ENCODE measurements around the gene PLOD1.
"Not testable (repeated sequence)": the region's sequence is repeated elsewhere in the genome, so short reads cannot be mapped to it uniquely, and the experiment has no call there.

PLOD1 gene

DNA sequence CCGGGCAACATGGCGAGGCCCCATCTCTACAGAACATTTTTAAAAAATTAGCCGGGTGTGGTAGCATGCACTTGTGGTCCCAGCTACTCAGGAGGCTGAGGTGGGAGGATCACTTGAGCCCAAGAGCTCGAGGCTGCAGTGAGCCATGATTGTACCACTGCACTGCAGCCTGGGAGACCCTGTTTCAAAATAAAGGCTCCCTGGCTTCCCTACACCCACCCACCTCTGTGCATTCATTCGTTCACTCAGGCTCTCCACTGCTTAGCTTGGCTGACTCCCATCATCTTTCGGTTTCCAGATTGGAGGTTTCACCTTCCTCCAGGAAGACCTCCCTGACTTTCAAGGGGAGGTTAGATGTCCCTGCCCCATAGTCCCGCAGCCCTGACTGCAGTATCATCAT, 22.5 kb upstream of the PLOD1 start:
- no peak for DNase-seq (ENCODE audit: low read depth in 2 of 3, low spot score in 2 of 3)

DNA sequence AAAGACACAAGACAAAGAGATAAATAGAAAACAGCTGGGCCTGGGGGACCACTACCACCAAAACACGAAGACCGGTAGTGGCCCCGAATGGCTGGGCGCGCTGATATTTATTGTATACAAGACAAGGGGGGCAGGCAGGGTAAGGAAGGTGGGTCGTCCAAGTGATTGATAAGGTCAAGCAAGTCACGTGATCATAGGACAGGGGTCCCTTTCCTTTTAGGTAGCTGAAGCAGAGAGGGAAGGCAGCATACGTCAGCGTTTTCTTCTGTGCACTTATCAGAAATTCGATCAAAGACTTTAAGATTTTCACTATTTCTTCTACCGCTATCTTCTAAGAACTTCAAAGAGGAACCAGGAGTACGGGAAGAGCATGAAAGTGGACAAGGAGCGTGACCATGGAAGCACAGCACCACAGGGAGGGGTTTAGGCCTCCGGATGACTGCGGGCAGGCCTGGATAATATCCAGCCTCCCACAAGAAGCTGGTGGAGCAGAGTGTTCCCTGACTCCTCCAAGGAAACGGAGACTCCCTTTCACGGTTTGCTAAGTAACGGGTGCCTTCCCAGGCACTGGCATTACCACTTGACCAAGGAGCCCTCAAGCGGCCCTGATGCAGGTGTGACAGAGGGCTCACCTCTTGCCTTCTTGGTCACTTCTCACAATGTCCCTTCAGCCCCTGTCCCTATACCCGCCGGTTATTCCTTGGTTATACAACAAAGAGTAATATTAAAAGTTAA, 21.9 kb upstream of the PLOD1 start:
- not testable (repeated sequence) for DNase-seq (ENCODE audit: low read depth in 2 of 3, low spot score in 2 of 3)

DNA sequence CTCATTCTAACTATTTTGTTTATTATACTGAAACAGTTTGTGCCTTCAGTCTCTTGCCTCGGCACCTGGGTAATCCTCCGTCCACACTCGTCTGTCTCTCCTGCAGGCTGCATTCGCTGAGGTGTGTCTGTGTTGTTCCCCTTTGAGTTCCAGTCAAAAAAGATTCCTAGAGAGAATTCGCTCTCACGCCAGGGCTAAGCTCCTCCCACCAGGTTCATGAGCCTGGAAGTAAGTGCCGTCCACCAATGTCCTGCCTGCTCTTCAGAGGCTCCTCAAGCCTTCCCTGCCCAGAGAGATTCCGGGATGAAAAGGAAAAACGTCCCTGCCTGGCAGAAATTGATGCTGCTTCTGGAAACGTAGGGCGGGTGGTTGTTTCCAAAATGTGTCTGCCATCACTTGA, 21.2 kb upstream of the PLOD1 start:
- DNase-seq (ENCODE audit: low read depth in 2 of 3, low spot score in 2 of 3): no peak

DNA sequence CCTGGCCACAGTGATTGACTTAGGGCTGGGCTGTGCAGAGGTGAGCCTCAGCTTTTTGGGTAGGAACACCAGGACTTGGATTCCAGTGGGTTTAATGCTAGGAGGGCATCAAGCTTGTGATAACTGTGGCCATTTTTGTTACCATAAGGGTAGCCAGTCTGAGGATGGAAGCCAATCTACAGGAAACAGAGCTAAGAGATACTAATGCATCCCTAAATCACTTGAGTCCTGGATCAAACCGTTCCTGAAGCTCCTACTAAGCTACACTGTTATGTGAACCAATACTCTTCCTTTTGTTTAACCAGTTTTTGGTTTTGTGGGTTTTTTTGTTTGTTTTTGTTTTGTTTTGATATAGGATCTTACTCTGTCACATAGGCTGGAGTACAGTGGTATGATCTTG, 20.5 kb upstream of the PLOD1 start:
- DNase-seq (ENCODE audit: low read depth in 2 of 3, low spot score in 2 of 3): no peak

DNA sequence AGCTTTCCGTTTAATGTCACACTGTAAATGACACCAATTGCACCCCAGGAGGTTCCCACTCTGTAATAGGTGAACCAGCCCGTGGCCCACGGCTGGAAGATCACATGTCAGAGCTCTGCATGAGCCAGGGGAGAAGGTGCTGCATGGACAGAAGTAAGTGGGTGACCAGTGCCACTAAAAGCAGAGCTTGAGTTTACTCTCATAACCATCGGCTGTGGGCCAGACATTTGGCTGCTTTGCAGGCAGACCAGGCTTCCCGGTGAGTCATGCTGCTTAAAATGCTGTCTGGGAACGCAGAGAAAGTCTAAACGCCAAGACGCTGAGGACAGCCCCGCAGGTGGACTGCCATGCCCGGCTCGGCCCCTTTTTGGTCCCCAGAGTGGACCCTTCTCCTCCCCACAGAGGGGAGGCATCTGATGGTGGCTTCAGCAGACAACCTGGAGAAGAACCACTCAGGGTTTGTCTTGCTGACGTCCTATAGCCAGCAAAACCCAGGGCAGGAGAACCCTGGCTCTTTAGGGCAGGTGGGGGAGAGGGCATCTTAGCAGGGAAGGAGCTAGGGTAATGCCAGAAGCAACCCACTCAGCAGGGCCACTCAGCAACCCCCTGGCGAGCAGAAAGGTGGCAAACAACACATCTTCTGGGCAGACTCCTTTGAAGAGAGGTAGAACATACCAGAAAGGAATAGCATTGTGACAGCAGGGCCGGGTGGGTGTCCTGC, 15.6 kb upstream of the PLOD1 start:
- DNase-seq (ENCODE audit: low read depth in 2 of 3, low spot score in 2 of 3): no peak

DNA sequence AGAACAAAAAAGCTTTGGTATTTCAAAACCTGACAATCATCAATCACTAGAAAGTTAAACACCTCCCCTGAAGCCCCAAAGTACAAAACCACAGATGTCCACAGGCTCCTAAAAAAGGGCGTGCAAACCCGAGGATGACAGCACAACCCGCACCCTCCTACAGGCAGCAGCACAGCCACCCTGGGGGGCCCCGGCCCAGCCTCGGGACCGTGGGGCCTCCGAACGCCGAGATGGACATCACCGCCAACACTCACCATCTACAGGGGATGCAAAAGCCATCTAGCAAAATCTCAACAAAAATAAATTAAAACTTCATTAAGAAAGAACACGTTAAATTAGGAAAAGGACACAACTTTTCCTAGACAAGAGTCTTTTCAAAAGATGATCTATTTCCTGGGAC, 14.9 kb upstream of the PLOD1 start:
- no peak for DNase-seq (ENCODE audit: low read depth in 2 of 3, low spot score in 2 of 3)

DNA sequence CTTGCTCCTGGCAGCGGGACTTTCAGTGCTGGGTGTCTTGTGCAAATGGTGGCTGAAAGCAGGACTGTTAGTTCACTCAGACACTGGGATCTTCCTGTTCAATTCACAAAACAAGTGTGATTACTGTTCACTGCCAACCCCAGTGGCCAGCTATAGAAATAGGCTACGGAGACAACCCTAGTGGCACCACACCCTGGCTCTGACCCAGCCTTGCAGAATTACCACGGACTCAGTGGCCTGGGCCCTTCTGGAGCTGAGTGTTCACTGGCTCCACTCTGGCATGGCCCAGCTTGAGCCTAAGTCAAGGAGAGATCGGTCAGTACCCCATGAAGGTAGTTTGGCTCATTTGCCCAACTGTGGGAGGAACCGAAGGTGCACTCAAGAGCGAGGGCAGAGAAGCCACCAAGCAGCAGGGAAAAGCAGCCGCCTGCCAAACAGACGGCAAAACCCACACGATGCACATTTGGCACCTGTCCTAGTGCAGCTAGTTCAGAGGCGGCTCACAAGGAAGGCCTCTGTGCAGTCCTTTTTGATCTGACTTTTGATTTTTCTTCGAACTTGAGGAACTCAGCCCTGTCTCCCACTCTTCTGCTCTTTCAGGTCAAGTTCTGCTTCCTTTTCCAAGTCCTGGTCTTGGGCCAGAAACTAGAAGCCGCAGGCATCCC, 14.1 kb upstream of the PLOD1 start:
- no peak for DNase-seq (ENCODE audit: low read depth in 2 of 3, low spot score in 2 of 3)

DNA sequence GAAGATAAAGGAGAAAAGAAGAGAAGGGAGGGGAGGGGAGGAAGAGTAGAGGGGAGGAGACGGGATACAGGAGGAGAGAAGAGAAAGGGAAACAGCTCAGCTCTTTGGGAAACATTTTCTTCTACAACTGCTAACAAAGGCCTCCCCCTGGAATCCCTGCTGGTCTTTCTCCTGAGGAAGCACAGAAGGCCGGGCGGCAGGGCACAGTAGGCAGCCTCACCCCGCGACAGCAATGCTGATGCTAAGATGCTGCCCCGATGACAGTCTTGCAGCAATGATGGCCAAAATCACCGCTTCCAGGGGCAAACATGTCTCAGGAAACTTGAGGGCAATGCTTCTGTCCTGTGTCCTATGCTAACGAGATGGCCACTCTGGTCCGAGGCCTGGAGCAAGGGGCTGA, 13.5 kb upstream of the PLOD1 start:
- DNase-seq (ENCODE audit: low read depth in 2 of 3, low spot score in 2 of 3): no peak

DNA sequence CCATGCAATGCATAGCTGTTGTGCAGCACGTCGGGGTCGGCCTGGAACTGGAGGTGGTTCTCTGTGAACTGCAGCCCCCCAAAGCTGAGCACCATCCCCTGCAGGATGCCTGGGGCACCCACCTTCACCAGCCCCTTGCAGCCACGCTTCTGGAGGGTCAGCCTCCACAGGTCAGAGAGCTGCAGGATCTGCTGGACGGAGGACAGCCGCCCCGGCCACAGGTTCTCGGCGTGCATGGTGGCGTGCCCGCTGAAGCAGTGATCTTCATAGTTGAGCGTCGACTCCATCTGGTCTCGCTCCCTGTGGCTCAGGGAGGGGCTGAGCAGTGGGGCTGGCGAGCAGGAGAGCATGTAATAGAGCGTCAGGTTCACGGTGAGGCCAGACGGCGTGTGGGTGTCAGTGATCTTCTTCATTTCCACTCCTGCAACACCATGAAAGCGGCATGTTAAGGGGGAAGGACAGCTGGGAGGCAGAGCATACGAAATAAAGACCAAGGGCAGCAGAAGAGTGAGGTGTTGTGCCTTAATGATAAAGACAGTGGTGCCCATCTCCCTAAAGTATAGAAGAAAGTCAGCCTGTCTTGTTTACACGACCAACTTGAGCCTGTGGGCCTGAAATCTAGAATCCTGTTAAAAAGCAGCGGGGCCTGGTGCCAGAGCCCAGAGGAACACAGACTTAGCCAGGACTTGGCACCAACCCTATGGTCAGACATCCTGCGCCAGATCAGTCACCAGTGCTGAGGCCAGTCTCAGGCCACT, 11.3 kb upstream of the PLOD1 start:
- DNase-seq (ENCODE audit: low read depth in 2 of 3, low spot score in 2 of 3): no peak

DNA sequence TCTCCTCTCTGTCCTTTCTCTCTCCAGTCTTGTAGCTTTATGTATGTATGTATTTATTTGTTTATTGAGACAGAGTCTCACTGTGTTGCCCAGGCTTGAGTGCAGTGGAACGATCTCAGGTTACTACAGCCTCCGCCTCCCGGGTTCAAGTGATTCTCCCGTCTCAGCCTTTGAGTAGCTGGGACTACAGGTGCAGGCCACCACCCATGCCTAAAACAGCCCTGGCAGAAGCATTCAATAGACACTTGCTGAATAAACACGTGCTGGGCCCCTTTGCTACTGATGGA, 10.7 kb upstream of the PLOD1 start:
- no peak for DNase-seq (ENCODE audit: low read depth in 2 of 3, low spot score in 2 of 3)

DNA sequence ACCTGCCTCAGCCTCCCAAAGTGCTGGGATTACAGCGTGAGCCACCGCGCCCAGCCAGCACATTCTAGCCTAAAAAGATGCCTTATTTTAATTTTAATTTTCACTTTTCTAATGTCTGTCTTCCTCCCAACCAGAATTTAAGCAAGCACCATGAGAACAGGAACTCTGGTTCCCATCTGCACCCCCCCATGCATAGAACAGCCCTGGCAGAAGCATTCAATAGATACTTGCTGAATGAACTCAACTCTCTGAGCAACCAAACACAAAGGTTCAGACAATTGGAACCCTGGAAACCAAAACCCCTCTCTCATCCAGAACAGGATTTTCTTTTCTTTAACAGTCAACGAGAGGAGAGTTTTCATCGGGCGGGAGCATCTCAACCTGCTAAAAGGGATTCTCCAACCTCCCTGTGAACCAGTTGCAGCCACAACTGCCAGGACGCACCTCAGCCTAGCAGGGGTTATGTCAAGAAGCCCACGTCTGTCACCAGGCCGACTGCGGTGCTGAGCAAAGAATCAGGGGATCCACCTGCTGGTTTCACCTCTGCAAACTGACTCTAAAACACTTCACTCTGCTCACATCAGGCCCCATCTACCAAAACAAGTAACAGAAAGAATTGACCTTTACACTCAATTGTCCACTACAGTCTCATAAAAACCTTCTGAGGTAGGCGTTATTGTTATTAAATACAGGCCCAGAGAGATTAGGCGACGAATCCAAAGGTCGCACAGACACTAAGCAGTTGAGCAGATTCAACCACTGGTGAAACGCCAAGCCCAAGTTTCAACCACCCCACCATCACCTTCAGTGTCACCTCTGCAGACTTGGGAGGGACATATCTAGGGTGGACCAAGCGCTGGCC, 10.0 kb upstream of the PLOD1 start:
- DNase-seq (ENCODE audit: low read depth in 2 of 3, low spot score in 2 of 3): no peak

DNA sequence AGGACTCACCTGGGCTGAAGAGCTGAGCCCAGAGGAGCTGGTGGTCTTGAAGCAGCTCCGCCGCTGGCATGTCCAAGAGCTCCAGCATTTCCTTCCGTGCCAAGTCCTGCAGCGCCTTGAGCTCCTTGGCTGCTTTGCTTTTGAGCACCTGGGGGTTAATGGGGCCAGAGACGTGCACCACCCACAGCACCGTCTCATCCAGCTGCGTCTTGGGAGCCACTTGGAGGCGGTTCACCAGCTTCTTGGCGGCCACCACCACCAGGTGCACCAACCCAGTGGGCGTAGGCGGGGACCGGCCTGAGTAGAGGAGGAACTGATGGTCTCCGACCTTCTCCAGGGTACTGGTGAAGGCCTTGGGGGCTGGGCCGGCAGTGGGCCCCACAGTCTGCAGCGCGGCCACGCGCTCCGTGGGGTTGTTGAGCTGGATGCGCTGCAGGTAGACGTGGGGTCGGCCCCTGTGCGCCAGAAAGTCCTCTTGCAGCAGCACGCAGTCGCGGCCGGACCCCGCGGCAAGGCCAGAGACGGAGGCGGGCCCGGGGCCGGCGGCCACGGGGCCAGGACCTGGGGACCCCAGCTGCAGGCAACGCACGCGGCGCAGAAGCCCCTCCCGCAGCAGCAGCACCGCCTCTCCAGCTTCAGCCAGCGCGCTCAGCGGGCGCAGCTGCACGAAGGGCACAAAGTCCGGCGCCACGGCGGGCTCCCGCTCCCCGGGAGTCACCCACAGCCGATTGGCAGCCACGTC, 9.2 kb upstream of the PLOD1 start:
- not testable (repeated sequence) for DNase-seq (ENCODE audit: low read depth in 2 of 3, low spot score in 2 of 3)

DNA sequence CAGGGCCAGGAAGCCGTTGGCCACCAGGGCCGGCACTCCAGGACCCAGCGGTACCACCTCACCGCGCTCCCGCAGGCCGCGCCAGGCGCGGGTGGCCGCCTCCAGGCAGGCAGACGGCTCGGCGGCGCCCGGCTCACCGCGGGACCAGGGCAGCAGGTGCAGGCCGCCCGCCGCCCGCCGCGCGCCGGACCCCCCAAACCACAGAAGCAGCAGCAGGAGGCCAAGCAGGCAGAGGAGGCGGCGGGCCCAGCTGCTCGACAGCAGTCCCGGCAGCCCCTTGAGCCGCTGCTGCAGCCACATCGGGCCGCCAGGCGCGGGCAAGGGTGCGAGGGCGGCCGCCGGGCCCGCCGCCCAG, 8.6 kb upstream of the PLOD1 start:
- DNase-seq (ENCODE audit: low read depth in 2 of 3, low spot score in 2 of 3): no peak

DNA sequence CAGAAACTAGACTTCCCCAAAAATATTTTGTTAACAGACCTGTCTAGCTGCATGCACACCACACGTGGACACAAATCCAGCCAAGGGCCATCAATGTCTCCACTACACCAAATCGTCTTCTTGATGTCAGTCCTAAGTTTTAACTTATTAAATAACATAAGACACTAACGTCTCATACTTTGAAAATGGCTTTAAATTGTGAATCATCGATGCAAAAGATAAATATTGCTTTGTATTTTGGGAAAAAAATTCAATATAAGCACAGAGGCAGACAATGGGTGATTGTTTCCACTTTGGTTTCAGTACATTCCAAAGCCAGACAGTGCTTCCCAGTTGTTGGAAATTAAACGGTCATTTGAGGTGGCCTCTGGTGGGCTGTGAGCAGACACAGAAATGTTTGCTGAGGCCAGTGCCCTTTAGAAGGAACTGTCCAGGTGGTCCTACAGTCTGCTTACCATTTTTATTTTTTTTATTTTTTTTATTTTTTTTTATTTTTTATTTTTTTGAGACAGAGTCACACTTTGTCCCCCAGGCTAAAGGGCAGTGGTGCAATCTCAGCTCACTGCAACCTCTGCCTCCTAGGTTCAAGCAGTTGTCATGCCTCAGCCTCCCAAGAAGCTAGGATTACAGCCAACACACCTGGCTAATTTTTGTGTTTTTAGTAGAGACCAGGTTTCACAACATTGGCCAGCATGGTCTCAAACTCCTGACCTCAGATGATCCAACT, 6.5 kb upstream of the PLOD1 start:
- DNase-seq (ENCODE audit: low read depth in 2 of 3, low spot score in 2 of 3): no peak

DNA sequence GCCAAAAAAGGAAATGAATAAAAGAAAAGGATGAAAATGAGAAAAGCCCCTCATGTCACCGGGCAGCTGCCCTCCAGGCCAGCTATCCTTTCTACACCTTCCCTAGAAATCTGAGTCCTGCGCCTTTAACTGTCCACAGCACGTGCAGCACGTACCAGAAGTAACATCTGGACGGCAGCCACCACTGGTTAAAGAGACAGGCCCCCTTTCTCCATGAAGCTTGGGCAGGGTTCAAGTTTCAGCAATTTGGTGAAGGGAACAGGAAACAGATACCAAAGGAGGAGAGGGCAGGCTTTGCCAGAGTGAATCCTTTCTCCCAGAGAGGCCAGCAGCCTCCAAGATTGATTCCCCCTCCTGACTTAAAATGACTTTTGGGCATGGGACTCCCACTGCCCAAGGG, 4.7 kb upstream of the PLOD1 start:
- no peak for DNase-seq (ENCODE audit: low read depth in 2 of 3, low spot score in 2 of 3)

DNA sequence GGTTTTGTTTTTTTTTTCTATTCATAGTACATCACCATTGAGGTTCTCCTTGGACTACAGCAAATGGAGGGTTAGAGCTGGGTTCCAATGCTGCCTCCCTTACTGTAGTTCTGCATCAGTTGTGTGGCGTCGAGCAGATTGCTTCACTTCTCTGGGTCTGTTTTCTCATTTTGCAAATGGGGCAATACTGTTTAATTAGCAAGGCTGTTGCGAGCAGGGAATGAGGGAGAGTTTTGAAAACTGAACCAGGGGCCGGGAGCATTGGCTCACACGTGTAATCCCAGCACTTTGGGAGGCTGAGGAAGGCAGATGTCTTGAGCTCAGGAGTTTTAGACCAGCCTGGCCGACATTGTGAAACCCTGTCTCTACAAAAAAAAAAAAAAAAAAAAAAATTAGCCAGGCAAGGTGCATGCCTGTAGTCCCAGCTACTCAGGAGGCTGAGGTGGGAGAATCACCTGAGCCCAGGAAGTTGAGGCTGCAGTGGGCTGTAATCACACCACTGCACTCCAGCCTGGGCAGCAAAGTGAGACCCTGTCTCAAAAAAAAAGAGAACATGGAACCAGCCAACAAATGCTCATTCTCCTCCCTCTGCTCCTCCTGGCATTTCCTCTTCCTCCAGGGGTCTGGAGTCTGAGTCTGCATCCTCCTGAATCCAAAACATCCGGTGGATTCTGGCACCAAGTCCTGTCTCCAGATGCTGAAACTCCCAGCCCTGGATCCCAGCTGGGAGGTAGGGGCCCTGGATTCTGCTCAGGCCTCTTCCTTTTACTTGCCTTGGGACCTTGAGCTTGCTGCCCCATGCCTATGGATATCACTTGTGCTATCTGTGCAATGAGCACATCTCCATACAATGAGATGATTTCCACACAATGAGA, 3.7 kb upstream of the PLOD1 start:
- DNase-seq (ENCODE audit: low read depth in 2 of 3, low spot score in 2 of 3): no peak

DNA sequence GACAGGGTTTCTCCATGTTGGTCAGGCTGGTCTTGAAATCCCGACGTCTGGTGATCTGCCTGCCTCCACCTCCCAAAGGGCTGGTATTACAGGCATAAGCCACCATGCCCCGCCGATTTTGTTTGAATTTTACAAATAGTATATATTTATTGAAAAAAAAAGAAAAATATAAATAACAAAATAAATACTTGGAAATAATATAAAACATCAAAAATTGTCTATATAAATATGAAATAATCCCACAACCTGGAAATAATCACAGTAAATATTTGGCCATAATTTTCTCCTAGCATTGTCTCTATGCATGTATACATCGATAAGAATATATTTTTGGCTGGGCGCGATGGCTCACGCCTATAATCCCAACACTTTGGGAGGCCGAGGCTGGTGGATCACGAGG, 2.7 kb upstream of the PLOD1 start:
- no peak for DNase-seq (ENCODE audit: low read depth in 2 of 3, low spot score in 2 of 3)

DNA sequence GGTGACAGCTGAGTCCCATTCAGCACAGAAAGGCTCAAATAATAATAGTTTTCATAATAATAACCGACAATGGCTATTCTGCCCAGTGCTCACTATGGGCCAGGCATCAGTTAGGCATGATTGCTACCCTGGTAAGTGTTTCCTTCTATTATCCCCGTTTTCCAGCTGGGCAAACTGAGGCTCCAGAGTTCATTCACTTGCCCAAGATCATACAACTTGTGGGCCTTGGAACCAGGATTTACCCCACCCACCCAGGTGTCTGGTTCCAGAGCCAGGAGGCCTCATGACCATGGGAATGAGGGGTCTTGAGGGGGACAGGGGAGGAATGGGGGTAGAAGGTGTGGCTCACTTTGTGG, 518 bp downstream of the PLOD1 start:
- DNase-seq (ENCODE audit: low read depth in 2 of 3, low spot score in 2 of 3): no peak

DNA sequence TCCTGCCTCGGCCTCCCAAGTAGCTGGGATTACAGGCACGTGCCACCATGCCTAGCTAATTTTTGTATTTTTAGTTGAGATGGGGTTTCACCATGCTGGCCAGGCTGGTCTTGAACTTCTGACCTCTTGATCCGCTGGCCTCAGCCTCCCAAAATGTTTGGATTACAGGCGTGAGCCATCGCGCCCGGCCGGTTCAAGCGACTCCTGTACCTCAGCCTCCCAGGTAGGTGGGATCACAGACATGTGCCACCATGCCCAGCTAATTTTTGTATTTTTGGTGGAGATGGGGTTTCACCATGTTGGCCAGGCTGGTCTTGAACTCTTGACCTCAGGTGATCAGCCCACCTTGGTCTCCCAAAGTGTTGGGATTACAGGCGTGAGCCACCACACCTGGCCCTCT, 1.2 kb downstream of the PLOD1 start:
- DNase-seq (ENCODE audit: low read depth in 2 of 3, low spot score in 2 of 3): not testable (repeated sequence)
